DOHH2 (cell line): Measurements from ENCODE around the gene TMEM97.

Experiments
- H3F3A ChIP-seq: fragments of 200-600 bp; sonication (generic), shearing (Covaris generic); 2 replicates; pipeline ENCODE4 v1.6.0; 2016; ENCODE audit warnings: antibody characterized with exemption, mild to moderate bottlenecking; ENCODE audit not compliant: control insufficient read depth, insufficient read depth
- H3K27ac ChIP-seq: fragments of 200-600 bp; sonication (generic); 2 replicates; pipeline ENCODE4 v1.5.1; 2014; ENCODE audit warnings: low read depth, mild to moderate bottlenecking, low read length, moderate library complexity
- H3K27me3 ChIP-seq: fragments of 200-600 bp; sonication (generic); 2 replicates; pipeline ENCODE4 v1.6.1; 2014; ENCODE audit warnings: mild to moderate bottlenecking, low read length, mixed read lengths; ENCODE audit not compliant: control insufficient read depth
- H3K36me3 ChIP-seq: fragments of 200-600 bp; sonication (generic); 2 replicates; pipeline ENCODE4 v1.6.1; 2014; ENCODE audit warnings: mild to moderate bottlenecking, low read length, moderate library complexity, mixed read lengths; ENCODE audit not compliant: control insufficient read depth
- H3K4me1 ChIP-seq: fragments of 200-600 bp; sonication (generic); 2 replicates; pipeline ENCODE4 v1.6.1; 2014; ENCODE audit warnings: mild to moderate bottlenecking, low read length, mixed read lengths; ENCODE audit not compliant: control insufficient read depth
- H3K4me2 ChIP-seq: fragments of 200-600 bp; sonication (generic); 2 replicates; pipeline ENCODE4 v1.6.0; 2014; ENCODE audit warnings: mild to moderate bottlenecking, low read length, moderate library complexity
- H3K4me3 ChIP-seq: fragments of 200-600 bp; sonication (generic); 2 replicates; pipeline ENCODE4 v1.5.1; 2014; ENCODE audit warnings: mild to moderate bottlenecking, low read length, mixed read lengths
- H3K79me2 ChIP-seq: fragments of 200-600 bp; sonication (generic); 2 replicates; pipeline ENCODE4 v1.6.1; 2014; ENCODE audit warnings: mild to moderate bottlenecking, low read length, mixed read lengths; ENCODE audit not compliant: control insufficient read depth
- H3K9me2 ChIP-seq: fragments of 200-600 bp; sonication (generic); replicated peaks from 2 replicates; pipeline ENCODE4 v1.6.1; 2014; ENCODE audit warnings: mild to moderate bottlenecking, low read length, mixed read lengths; ENCODE audit not compliant: control insufficient read depth
- H3K9me3 ChIP-seq: fragments of 200-600 bp; sonication (generic); 2 replicates; pipeline ENCODE4 v1.6.1; 2014; ENCODE audit warnings: antibody characterized with exemption, low read length, mixed read lengths; ENCODE audit not compliant: control insufficient read depth, insufficient read depth
- H4K20me1 ChIP-seq: fragments of 200-600 bp; sonication (generic); 2 replicates; pipeline ENCODE4 v1.6.0; 2014; ENCODE audit warnings: low read depth, mild to moderate bottlenecking, antibody characterized with exemption, low read length, moderate library complexity; ENCODE audit not compliant: control insufficient read depth, insufficient read depth
- EZH2phosphoT487 ChIP-seq: fragments of 200-600 bp; sonication (generic); IDR thresholded peaks from 2 replicates; pipeline ENCODE4 v1.6.1; 2017; ENCODE audit warnings: borderline replicate concordance, mild to moderate bottlenecking, antibody characterized with exemption, low read length, moderate library complexity, mixed read lengths
- TF ChIP-seq, protein P1 (sequence below): fragments of 200-600 bp; sonication (generic); IDR thresholded peaks from one replicate; pipeline ENCODE4 v1.5.1; 2014; ENCODE audit warnings: antibody characterized with exemption, mild to moderate bottlenecking, low read depth, low read length; ENCODE audit not compliant: poor library complexity, severe bottlenecking

The TMEM97 gene

DNA sequence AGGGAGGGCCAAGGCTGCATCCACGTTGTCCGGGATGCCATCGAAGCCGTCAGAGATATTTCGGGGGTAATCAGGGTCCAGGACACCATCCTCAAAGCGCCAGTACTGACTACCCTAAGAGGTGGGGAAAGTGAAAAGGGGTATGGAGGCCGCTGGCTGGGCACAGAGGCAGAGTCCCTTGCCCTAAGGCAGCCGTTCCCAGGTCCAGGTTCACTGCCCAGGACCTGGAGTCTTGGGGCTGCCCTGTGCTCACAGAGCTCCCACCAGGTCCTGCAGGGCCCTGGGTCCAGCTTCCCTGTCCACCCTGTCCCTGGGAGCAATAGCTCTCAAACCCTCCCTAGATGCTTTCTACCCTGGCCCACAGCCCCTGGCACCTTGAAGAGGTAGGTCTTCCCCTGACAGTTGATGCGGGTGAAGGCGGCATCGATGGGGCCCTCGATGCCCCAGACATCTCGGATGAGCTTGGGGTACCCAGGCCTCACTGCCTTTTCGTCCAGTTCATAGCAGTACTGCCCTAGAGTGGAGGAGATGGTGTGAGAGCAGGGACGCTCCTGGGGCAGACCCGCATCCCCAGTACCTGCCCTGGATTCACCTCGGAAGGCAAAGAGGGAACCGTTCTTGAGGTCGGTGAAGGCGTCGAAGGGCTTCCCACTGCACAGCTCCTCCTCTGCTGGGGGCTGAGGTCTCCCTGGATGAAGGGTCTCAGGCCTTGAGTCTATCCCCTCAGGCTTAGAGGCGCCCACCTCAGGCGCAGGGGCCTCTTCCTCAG lies 50.1 kb downstream of the TMEM97 start:
- no peak overlapping the region for H3K4me2 ChIP-seq
- peaks cover 19% of the 10 kb centered on the region for H3K4me1 ChIP-seq
- H3K4me3 ChIP-seq = no peak overlapping the region
- no peaks in the 10 kb centered on the region for H3K27me3 ChIP-seq
- H3F3A ChIP-seq = peaks cover 9% of the 10 kb centered on the region
- no peak overlapping the region for H3K27ac ChIP-seq
- no peaks in the 10 kb centered on the region for H4K20me1 ChIP-seq
- H3K36me3 ChIP-seq = no peaks in the 10 kb centered on the region; the same call in 1 of the 2 replicates
- peaks cover 15% of the 10 kb centered on the region for H3K79me2 ChIP-seq
- no peak for TF ChIP-seq EZH2phosphoT487
- TF ChIP-seq, protein P1, sequence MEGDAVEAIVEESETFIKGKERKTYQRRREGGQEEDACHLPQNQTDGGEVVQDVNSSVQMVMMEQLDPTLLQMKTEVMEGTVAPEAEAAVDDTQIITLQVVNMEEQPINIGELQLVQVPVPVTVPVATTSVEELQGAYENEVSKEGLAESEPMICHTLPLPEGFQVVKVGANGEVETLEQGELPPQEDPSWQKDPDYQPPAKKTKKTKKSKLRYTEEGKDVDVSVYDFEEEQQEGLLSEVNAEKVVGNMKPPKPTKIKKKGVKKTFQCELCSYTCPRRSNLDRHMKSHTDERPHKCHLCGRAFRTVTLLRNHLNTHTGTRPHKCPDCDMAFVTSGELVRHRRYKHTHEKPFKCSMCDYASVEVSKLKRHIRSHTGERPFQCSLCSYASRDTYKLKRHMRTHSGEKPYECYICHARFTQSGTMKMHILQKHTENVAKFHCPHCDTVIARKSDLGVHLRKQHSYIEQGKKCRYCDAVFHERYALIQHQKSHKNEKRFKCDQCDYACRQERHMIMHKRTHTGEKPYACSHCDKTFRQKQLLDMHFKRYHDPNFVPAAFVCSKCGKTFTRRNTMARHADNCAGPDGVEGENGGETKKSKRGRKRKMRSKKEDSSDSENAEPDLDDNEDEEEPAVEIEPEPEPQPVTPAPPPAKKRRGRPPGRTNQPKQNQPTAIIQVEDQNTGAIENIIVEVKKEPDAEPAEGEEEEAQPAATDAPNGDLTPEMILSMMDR = no peak
- no peaks in the 10 kb centered on the region for H3K9me2 ChIP-seq
- H3K9me3 ChIP-seq = no peaks in the 10 kb centered on the region

DNA sequence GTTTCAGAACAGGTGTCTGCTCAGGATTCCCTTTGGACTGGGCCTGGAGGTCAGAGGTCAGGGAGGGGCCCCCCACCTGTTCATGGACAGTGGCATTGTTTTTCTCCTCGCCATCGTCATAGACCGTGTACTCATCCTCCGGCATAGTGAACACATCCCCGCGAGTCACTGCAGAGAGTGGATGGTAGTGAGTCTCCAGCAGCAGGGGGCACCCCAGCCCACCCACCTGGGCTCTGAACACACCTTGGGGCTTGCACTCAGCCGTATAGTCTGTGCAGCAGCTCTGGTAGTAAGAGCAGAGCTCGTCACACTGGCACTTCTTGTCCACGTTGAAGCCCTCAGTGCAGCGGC lies 50.7 kb downstream of the TMEM97 start:
- no peak overlapping the region for H3K4me2 ChIP-seq
- no peak overlapping the region for H3K27ac ChIP-seq
- TF ChIP-seq EZH2phosphoT487 = no peak
- TF ChIP-seq, protein P1 = no peak
- H3K9me3 ChIP-seq = no peaks in the 10 kb centered on the region
- H3K9me2 ChIP-seq = no peaks in the 10 kb centered on the region
- no peak overlapping the region for H3K4me3 ChIP-seq
- no peaks in the 10 kb centered on the region for H3K36me3 ChIP-seq
- no peaks in the 10 kb centered on the region for H3K27me3 ChIP-seq
- peaks cover 19% of the 10 kb centered on the region for H3K4me1 ChIP-seq
- H4K20me1 ChIP-seq = no peaks in the 10 kb centered on the region
- peaks cover 9% of the 10 kb centered on the region for H3F3A ChIP-seq
- H3K79me2 ChIP-seq = peaks cover 15% of the 10 kb centered on the region

DNA sequence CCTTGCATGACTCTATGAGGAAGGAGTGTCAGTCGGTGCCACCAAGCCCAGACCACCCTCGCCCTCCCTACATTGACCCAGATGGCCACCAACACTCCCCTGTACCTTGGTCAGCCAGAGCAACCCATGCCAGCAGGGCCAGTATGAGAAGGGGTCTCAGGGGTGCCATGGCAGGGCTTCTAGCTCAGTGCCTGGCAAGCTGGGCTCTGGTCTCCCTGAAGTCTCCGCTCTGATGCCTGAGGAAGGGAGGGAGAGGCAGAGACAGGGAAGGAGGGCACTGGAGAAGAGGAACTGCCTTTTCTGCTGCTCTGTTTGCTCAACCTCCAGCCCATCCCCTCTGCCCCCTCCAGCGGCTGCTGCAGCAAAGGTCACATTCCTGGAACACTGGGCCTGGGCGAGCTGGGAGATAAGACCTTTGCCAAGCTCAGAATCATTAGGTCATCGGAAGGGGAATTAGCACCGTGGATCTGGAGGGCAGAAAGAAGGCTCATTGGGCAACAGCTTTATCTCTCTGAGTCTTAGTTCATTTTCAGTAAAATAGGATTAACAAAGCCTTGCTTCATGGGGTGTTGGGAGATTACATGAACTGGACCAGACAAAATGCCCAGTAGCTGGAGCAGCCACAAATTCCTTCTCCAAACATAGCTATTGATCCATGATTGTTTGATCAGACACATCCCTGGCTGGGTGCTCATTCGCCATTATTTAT lies 51.2 kb downstream of the TMEM97 start, which contains the start of gene VTN:
Gene VTN, minus strand, starts transcription at position 273 of the 709 bp plus-strand sequence. Its CDS starts 104 bp downstream, at position 169.
- Histone ChIP-seq H3K9me2 (no peaks in the 10 kb centered on the region), H3K4me2 (peak within 1 kb of the TSS; percentile 75), H3K4me1 (peaks cover 19% of the 10 kb centered on the region), H4K20me1 (no peaks in the 10 kb centered on the region), H3K79me2 (peaks cover 15% of the 10 kb centered on the region), H3K4me3 (peak within 1 kb of the TSS; percentile 92), H3K27me3 (no peaks in the 10 kb centered on the region), H3K36me3 (no peaks in the 10 kb centered on the region), H3K9me3 (no peaks in the 10 kb centered on the region), H3K27ac (no peak within 1 kb of the TSS), H3F3A (peaks cover 9% of the 10 kb centered on the region)
- TF ChIP-seq EZH2phosphoT487 = no peak
- TF ChIP-seq, protein P1 = no peak
